Measurements from ENCODE around the gene MYO7B. TPM values are rescaled to one million over a fixed set of nuclear protein-coding genes. Genes with fewer than 3 reads are reported as not detected.

The MYO7B gene
- under 1 TPM; 0.21 to 0.48 (median 0.28) TPM for total RNA-seq

- H3K36me3 ChIP-seq: no peaks in the 10 kb centered on the region
- no peak within 1 kb of the TSS for H3K27ac ChIP-seq
- H3K4me1 ChIP-seq: no peaks in the 10 kb centered on the region
- no peaks in the 10 kb centered on the region for H3K27me3 ChIP-seq
- H3K4me3 ChIP-seq: no peak within 1 kb of the TSS
- DNase-seq: no peak
- intact Hi-C loops (cut with DNase I; ENCODE audit: low total_unique reads): no loop called here
- no peaks in the 10 kb centered on the region for H3K9me3 ChIP-seq
- TF ChIP-seq POLR2A (IDR thresholded peaks at IDR 0.05) (no peak), CTCF (IDR thresholded peaks at IDR 0.05) (no peak)
These were observed at the start of gene MYO7B for GRCh38 chr2:127535422-127535901. MYO7B (plus strand) TSS chr2:127535683; CDS start chr2:127559723, 24,040 bp downstream.

DNA sequence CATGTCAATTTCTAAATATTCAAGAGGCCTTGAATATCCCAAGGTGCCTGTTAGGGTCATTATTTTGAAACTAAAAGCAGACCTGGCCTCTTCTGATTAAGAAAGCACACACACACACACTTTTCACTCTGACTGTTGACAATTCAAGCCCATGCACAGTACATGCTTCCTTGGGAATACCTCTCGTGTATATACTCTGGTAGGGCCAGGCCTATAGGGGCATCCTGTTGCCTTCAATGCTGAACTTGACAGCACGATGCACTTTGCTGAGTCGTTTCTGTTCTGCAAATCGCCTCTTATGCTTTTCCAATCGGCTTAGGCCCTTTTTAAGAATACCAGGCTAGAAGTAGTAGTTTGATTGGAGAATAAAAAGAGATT is 49.8 kb upstream of the MYO7B start:
- H3K27ac ChIP-seq: no peak overlapping the region
- H3K9me3 ChIP-seq: no peaks in the 10 kb centered on the region
- H3K4me1 ChIP-seq: no peaks in the 10 kb centered on the region
- H3K27me3 ChIP-seq: no peaks in the 10 kb centered on the region
- DNase-seq: no peak
- no peaks in the 10 kb centered on the region for H3K36me3 ChIP-seq
- TF ChIP-seq CTCF (IDR thresholded peaks at IDR 0.05): no peak
- intact Hi-C loops (cut with DNase I; ENCODE audit: low total_unique reads): no loop called here
- no peak overlapping the region for H3K4me3 ChIP-seq

- intact Hi-C loops (cut with DNase I; ENCODE audit: low total_unique reads): no loop called here
- DNase-seq: no peak
- Histone ChIP-seq H3K4me3 (no peak overlapping the region), H3K9me3 (no peaks in the 10 kb centered on the region), H3K36me3 (no peaks in the 10 kb centered on the region), H3K27me3 (no peaks in the 10 kb centered on the region), H3K4me1 (no peaks in the 10 kb centered on the region), H3K27ac (no peak overlapping the region)
- TF ChIP-seq CTCF (IDR thresholded peaks at IDR 0.05) (no peak), POLR2A (IDR thresholded peaks at IDR 0.05) (no peak)
These were observed 49.0 kb upstream of the MYO7B start for GRCh38 chr2:127486247-127487058.

- DNase-seq: no peak
- intact Hi-C loops (cut with DNase I; ENCODE audit: low total_unique reads): no loop called here
- Histone ChIP-seq H3K4me3 (no peak overlapping the region), H3K27ac (no peak overlapping the region), H3K27me3 (no peaks in the 10 kb centered on the region), H3K4me1 (no peaks in the 10 kb centered on the region), H3K36me3 (no peaks in the 10 kb centered on the region), H3K9me3 (no peaks in the 10 kb centered on the region)
- TF ChIP-seq POLR2A (IDR thresholded peaks at IDR 0.05): no peak
- no peak for TF ChIP-seq CTCF (IDR thresholded peaks at IDR 0.05)
These were observed 45.2 kb upstream of the MYO7B start for GRCh38 chr2:127490283-127490682.

GRCh38 chr2:127498386-127498785 is 37.1 kb upstream of the MYO7B start:
- intact Hi-C loops (cut with DNase I; ENCODE audit: low total_unique reads): no loop called here
- TF ChIP-seq CTCF (IDR thresholded peaks at IDR 0.05): no peak
- TF ChIP-seq POLR2A (IDR thresholded peaks at IDR 0.05): no peak
- H3K9me3 ChIP-seq: no peaks in the 10 kb centered on the region
- peaks cover 0 to 4% of the 10 kb centered on the region in 2 donors for H3K4me1 ChIP-seq
- DNase-seq: no peak
- no peak overlapping the region for H3K4me3 ChIP-seq
- H3K27ac ChIP-seq: no peak overlapping the region
- peaks cover 2 to 3% of the 10 kb centered on the region in 2 donors for H3K36me3 ChIP-seq
- no peaks in the 10 kb centered on the region for H3K27me3 ChIP-seq

Measured in uterus (tissue), 4 donors.